H9 (cell line): ENCODE measurements around the gene F11R. TPM values are rescaled to one million over a fixed set of nuclear protein-coding genes. Genes with fewer than 3 reads are reported as not detected.
"Not testable (repeated sequence)": the region's sequence is repeated elsewhere in the genome, so short reads cannot be mapped to it uniquely, and the experiment has no call there.

ENCODE experiments used
- DNase-seq: peaks from one replicate; pipeline ENCODE4 v3.0.0-alpha.2; 2017
- H2AFZ ChIP-seq: one replicate; pipeline ENCODE4 v1.6.1; 2013; ENCODE audit warnings: mild to moderate bottlenecking, low read length, control low read depth, moderate library complexity
- H2AK5ac ChIP-seq: 2 replicates; pipeline ENCODE4 v1.6.1; 2013; ENCODE audit warnings: low read length, control low read depth, mixed read lengths; ENCODE audit not compliant: insufficient read length
- H2BK120ac ChIP-seq: one replicate; pipeline ENCODE4 v1.6.1; 2013; ENCODE audit warnings: low read depth, mild to moderate bottlenecking, low read length, control low read depth, inconsistent platforms; ENCODE audit not compliant: poor library complexity, severe bottlenecking
- H2BK12ac ChIP-seq: 2 replicates; pipeline ENCODE4 v1.6.1; 2013; ENCODE audit warnings: low read length, control low read depth, mixed read lengths, low read depth; ENCODE audit not compliant: insufficient read length
- H2BK15ac ChIP-seq: 2 replicates; pipeline ENCODE4 v1.6.1; 2013; ENCODE audit warnings: low read depth, low read length, control low read depth
- H2BK20ac ChIP-seq: one replicate; pipeline ENCODE4 v1.6.1; 2013; ENCODE audit warnings: low read depth, mild to moderate bottlenecking, low read length, control low read depth, inconsistent platforms; ENCODE audit not compliant: poor library complexity, severe bottlenecking
- H2BK5ac ChIP-seq: 2 replicates; pipeline ENCODE4 v1.6.1; 2013; ENCODE audit warnings: low read length, control low read depth, mixed read lengths; ENCODE audit not compliant: insufficient read length
- H3K14ac ChIP-seq: 2 replicates; pipeline ENCODE4 v1.6.1; 2013; ENCODE audit warnings: low read length, control low read depth; ENCODE audit not compliant: insufficient read depth
- H3K18ac ChIP-seq: 2 replicates; pipeline ENCODE4 v1.6.1; 2013; ENCODE audit warnings: low read depth, mild to moderate bottlenecking, mixed read lengths, low read length, control low read depth; ENCODE audit not compliant: insufficient read length
- H3K23ac ChIP-seq: 2 replicates; pipeline ENCODE4 v1.6.1; 2013; ENCODE audit warnings: low read length, control low read depth, mixed read lengths, low read depth; ENCODE audit not compliant: insufficient read length
- H3K23me2 ChIP-seq: 2 replicates; pipeline ENCODE4 v1.6.1; 2013; ENCODE audit warnings: low read depth, mild to moderate bottlenecking, mixed read lengths, low read length, control low read depth; ENCODE audit not compliant: insufficient read length, poor library complexity, severe bottlenecking
- H3K27ac ChIP-seq: 2 replicates; pipeline ENCODE4 v1.5.1; 2013; ENCODE audit warnings: low read length, control low read depth, mixed read lengths, low read depth; ENCODE audit not compliant: insufficient read length
- H3K27me3 ChIP-seq: 2 replicates; pipeline ENCODE4 v1.6.1; 2013; ENCODE audit warnings: low read length, control low read depth, inconsistent platforms; ENCODE audit not compliant: insufficient read depth
- H3K4ac ChIP-seq: 2 replicates; pipeline ENCODE4 v1.6.1; 2013; ENCODE audit warnings: low read depth, mild to moderate bottlenecking, control low read depth, inconsistent platforms, low read length, moderate library complexity
- H3K4me1 ChIP-seq: 2 replicates; pipeline ENCODE4 v1.6.1; 2013; ENCODE audit warnings: low read length, control low read depth, inconsistent platforms; ENCODE audit not compliant: insufficient read depth
- H3K4me2 ChIP-seq: 2 replicates; pipeline ENCODE4 v1.6.1; 2013; ENCODE audit warnings: low read length, control low read depth, mixed read lengths; ENCODE audit not compliant: insufficient read length, insufficient read depth
- H3K56ac ChIP-seq: 2 replicates; pipeline ENCODE4 v1.6.1; 2013; ENCODE audit warnings: low read depth, mild to moderate bottlenecking, mixed read lengths, low read length, control low read depth; ENCODE audit not compliant: insufficient read length
- H3K79me1 ChIP-seq: 2 replicates; pipeline ENCODE4 v1.6.1; 2013; ENCODE audit warnings: low read depth, mild to moderate bottlenecking, moderate library complexity, low read length, control low read depth, inconsistent platforms; ENCODE audit not compliant: insufficient read depth, poor library complexity, severe bottlenecking
- H3K79me2 ChIP-seq: 2 replicates; pipeline ENCODE4 v1.6.1; 2013; ENCODE audit warnings: low read length, control low read depth, inconsistent platforms; ENCODE audit not compliant: insufficient read depth
- H3K9ac ChIP-seq: 2 replicates; pipeline ENCODE4 v1.6.1; 2013; ENCODE audit warnings: low read length, control low read depth, mixed read lengths; ENCODE audit not compliant: insufficient read length; ENCODE audit errors: extremely low read depth
- H3K9me3 ChIP-seq: one replicate; pipeline ENCODE4 v1.6.1; 2013; ENCODE audit warnings: low read depth, low read length, inconsistent platforms; ENCODE audit not compliant: control insufficient read depth
- H3T11ph ChIP-seq: one replicate; pipeline ENCODE4 v1.6.1; 2013; ENCODE audit warnings: mild to moderate bottlenecking, low read length, control low read depth, inconsistent platforms
- H4K20me1 ChIP-seq: one replicate; pipeline ENCODE4 v1.6.1; 2013; ENCODE audit not compliant: control insufficient read depth, insufficient read length, insufficient read depth
- H4K5ac ChIP-seq: 2 replicates; pipeline ENCODE4 v1.6.1; 2013; ENCODE audit warnings: low read depth, mild to moderate bottlenecking, mixed read lengths, low read length, control low read depth; ENCODE audit not compliant: insufficient read length
- H4K8ac ChIP-seq: replicated peaks from 2 replicates; pipeline ENCODE4 v1.6.1; 2013; ENCODE audit warnings: low read length, control low read depth, mixed read lengths, low read depth; ENCODE audit not compliant: insufficient read length
- H4K91ac ChIP-seq: 2 replicates; pipeline ENCODE4 v1.6.1; 2013; ENCODE audit warnings: low read depth, mild to moderate bottlenecking, moderate library complexity, mixed read lengths, low read length, control low read depth; ENCODE audit not compliant: insufficient read length
- H3K27ac Mint-ChIP-seq, 3 experiments: 2 replicates in 2 of 3; 3 replicates in 1 of 3; pipeline ENCODE4 v1.8.0; 2020 to 2021; ENCODE audit warnings: mixed read lengths in 3 of 3, mild to moderate bottlenecking in 1 of 3, moderate library complexity in 1 of 3
- H3K27me3 Mint-ChIP-seq: 2 replicates; pipeline ENCODE4 v1.8.0; 2021; ENCODE audit warnings: low read depth, mild to moderate bottlenecking, moderate library complexity, mixed read lengths
- H3K36me3 Mint-ChIP-seq, 3 experiments: 2 replicates in 2 of 3; 3 replicates in 1 of 3; pipeline ENCODE4 v1.8.0; 2020 to 2021; ENCODE audit warnings: low read depth in 3 of 3, mixed read lengths in 3 of 3; ENCODE audit not compliant: insufficient read depth in 1 of 3
- H3K4me1 Mint-ChIP-seq, 2 experiments: 2 replicates each; pipeline ENCODE4 v1.8.0; 2020; ENCODE audit warnings: mixed read lengths in 2 of 2
- H3K4me3 Mint-ChIP-seq, 2 experiments: 2 replicates in 1 of 2; 3 replicates in 1 of 2; pipeline ENCODE4 v1.8.0; 2020 to 2021; ENCODE audit warnings: mild to moderate bottlenecking in 2 of 2, mixed read lengths in 2 of 2, moderate library complexity in 1 of 2
- H3K9me3 Mint-ChIP-seq, 2 experiments: 2 replicates in 1 of 2; 3 replicates in 1 of 2; pipeline ENCODE4 v1.8.0; 2020; ENCODE audit warnings: mild to moderate bottlenecking in 2 of 2, mixed read lengths in 2 of 2, moderate library complexity in 1 of 2
- WGBS: extraction: QIAGEN DNeasy Blood & Tissue Kit; methylation state at CpG from one replicate; pipeline ENCODE4 v1.1.7; 2013; ENCODE audit warnings: missing lambda C conversion rate, low lambda C conversion rate, mixed read lengths; ENCODE audit not compliant: insufficient read length; ENCODE audit errors: extremely low coverage; 5-methylcytosine and 5-hydroxymethylcytosine counted together
- total RNA-seq: library from RNA; stranded (reverse); gene quantifications from 2 replicates; pipeline ENCODE4 v1.2.1, GENCODE V29; 2021

F11R gene
- total RNA-seq, 1 experiment from 2014 or later, result 174 TPM

DNA sequence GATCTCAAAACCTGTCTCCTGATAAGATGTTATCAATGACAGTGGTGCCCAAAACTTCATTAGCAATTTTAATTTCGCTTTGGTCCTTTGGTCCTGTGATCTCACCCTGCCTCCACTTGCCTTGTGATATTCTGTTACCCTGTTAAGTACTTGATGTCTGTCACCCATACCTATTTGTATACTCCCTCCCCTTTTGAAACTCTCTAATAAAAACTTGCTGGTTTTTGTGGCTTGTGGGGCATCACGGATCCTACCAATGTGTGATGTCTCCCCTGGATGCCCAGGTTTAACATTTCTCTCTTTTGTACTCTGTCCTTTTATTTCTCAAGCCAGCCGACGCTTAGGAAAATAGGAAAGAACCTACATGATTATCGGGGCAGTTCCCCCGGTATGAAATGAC lies 43.0 kb upstream of the F11R start:
- not testable (repeated sequence) for H2BK12ac ChIP-seq, H3K27me3 ChIP-seq, H3K9me3 Mint-ChIP-seq, H3K18ac ChIP-seq, H3K4me1 ChIP-seq, H4K91ac ChIP-seq, H3K23me2 ChIP-seq, H3K79me1 ChIP-seq, H4K5ac ChIP-seq, H2BK20ac ChIP-seq, H4K8ac ChIP-seq, H2BK120ac ChIP-seq, H2AFZ ChIP-seq, H3K4me2 ChIP-seq, H4K20me1 ChIP-seq, H3K27ac ChIP-seq, H3K56ac ChIP-seq, H3K9ac ChIP-seq, H3K23ac ChIP-seq, H2BK5ac ChIP-seq, H3K27ac Mint-ChIP-seq, DNase-seq, H3K4ac ChIP-seq, H3T11ph ChIP-seq, H3K36me3 Mint-ChIP-seq, H2AK5ac ChIP-seq, H3K79me2 ChIP-seq, H3K14ac ChIP-seq, H2BK15ac ChIP-seq, H3K9me3 ChIP-seq
- no CpG with 5 or more reads among the region's 6 CpGs for WGBS
- H3K27me3 Mint-ChIP-seq, result peaks cover 16% of the 10 kb centered on the region
- H3K4me1 Mint-ChIP-seq, result peaks cover 11 to 16% of the 10 kb centered on the region in 2 experiments
- H3K4me3 Mint-ChIP-seq, result 0 out of 5 replicates have a peak overlapping the region, but pooled peaks of 1 of the 2 experiments have one; percentile 7
